Hepatocyte (in vitro differentiated cells): ENCODE measurements around the gene NRCAM.

Experiments
- EZH2 ChIP-seq: fragments of 200-600 bp; sonication (generic); IDR thresholded peaks from 2 replicates; pipeline ENCODE4 v1.6.1; 2016; ENCODE audit warnings: antibody characterized with exemption, mild to moderate bottlenecking, borderline replicate concordance
- EZH2phosphoT487 ChIP-seq: fragments of 200-600 bp; sonication (generic); IDR thresholded peaks from one replicate; pipeline ENCODE4 v1.6.1; 2018; ENCODE audit warnings: antibody characterized with exemption, mild to moderate bottlenecking, low read depth, moderate library complexity; ENCODE audit not compliant: unreplicated experiment, severe bottlenecking
- TF ChIP-seq, protein P1 (sequence below): fragments of 200-600 bp; sonication (generic); IDR thresholded peaks from 2 replicates; pipeline ENCODE4 v1.5.1; 2016; ENCODE audit warnings: antibody characterized with exemption, mild to moderate bottlenecking; ENCODE audit not compliant: poor library complexity

DNA sequence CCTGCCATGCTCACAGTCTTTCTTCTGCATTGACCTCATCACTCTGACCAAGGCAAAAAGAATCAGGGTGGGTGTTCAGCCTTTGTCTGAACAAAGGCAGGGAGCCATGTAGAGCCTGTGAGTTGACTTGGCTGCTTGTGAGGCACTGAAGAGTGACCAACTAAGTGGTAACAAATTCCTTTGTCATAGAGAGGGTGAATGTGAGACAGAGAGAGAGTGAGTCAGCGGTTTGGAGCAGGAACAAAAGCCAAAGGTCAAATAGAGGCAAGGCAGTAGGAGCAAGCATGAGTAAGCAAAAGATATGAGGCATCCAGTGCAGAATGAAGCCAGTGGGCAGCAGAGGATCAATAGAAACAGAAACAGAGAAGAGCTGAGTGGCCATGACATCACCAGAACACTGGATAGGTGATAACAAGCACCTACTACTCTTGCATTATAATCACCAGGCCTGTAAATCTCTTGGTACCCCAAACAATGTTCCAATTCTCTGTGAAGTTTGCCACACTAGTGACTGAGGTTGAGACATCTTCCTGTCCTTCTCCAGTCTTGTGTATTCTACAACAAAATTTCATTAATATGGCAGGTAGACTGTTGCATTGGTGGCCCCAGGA is 209.9 kb downstream of the NRCAM start:
- TF ChIP-seq, protein P1, sequence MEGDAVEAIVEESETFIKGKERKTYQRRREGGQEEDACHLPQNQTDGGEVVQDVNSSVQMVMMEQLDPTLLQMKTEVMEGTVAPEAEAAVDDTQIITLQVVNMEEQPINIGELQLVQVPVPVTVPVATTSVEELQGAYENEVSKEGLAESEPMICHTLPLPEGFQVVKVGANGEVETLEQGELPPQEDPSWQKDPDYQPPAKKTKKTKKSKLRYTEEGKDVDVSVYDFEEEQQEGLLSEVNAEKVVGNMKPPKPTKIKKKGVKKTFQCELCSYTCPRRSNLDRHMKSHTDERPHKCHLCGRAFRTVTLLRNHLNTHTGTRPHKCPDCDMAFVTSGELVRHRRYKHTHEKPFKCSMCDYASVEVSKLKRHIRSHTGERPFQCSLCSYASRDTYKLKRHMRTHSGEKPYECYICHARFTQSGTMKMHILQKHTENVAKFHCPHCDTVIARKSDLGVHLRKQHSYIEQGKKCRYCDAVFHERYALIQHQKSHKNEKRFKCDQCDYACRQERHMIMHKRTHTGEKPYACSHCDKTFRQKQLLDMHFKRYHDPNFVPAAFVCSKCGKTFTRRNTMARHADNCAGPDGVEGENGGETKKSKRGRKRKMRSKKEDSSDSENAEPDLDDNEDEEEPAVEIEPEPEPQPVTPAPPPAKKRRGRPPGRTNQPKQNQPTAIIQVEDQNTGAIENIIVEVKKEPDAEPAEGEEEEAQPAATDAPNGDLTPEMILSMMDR, result no peak
- TF ChIP-seq EZH2phosphoT487 (no peak), EZH2 (no peak)
